Activated B cell treated with CpG ODN at 0.5 μM for 24 hours (primary cell): ENCODE data around the gene KEAP1. TPM values are rescaled to one million over a fixed set of nuclear protein-coding genes. Genes with fewer than 3 reads are reported as not detected.

Source experiments
- ATAC-seq: fragments of 200-7000 bp; cut with Tn5 transposase; one replicate; pipeline ENCODE4 v1.10.0; 2021; ENCODE audit warnings: low read depth, mild to moderate bottlenecking, moderate library complexity
- CTCF ChIA-PET: fragments of 350-600 bp; sonication (Branson Sonifier 250); formaldehyde crosslinking; loops from one replicate; lab custom pipeline; 2021; ENCODE audit warnings: antibody characterized with exemption; lab: Charles Lee
- POLR2A ChIA-PET: fragments of 350-600 bp; sonication (Branson Sonifier 250); formaldehyde crosslinking; loops from one replicate; lab custom pipeline; 2021; ENCODE audit warnings: antibody characterized with exemption; lab: Charles Lee
- DNase-seq: peaks from one replicate; pipeline ENCODE4 v3.0.0; 2022
- H3K27ac Mint-ChIP-seq: one replicate; pipeline ENCODE4 v1.8.0; 2020; ENCODE audit warnings: mixed read lengths
- H3K27me3 Mint-ChIP-seq: one replicate; pipeline ENCODE4 v1.8.0; 2021; ENCODE audit warnings: mixed read lengths
- H3K36me3 Mint-ChIP-seq: one replicate; pipeline ENCODE4 v1.8.0; 2021; ENCODE audit warnings: low read depth, mixed read lengths
- H3K4me1 Mint-ChIP-seq: one replicate; pipeline ENCODE4 v1.8.0; 2021; ENCODE audit warnings: mixed read lengths
- H3K4me3 Mint-ChIP-seq: one replicate; pipeline ENCODE4 v1.8.0; 2020; ENCODE audit warnings: mild to moderate bottlenecking, mixed read lengths
- H3K9me3 Mint-ChIP-seq: one replicate; pipeline ENCODE4 v1.8.0; 2020; ENCODE audit warnings: mixed read lengths
- CTCF ChIP-seq: fragments of 200-600 bp; IDR thresholded peaks from one replicate; pipeline ENCODE4 v1.8.0; 2022; ENCODE audit warnings: antibody characterized with exemption, mild to moderate bottlenecking
- intact Hi-C: fragments of 100-400 bp; cut with micrococcal nuclease; formaldehyde crosslinking; loops from one replicate; pipeline ENCODE4 v1.15.1; 2024
- total RNA-seq: library from RNA; stranded (reverse); gene quantifications from 2 replicates; pipeline ENCODE4 v1.2.3, GENCODE V29; 2022

KEAP1 gene
- total RNA-seq, 1 donor from 2014 or later = 38.9 TPM

GRCh38 chr19:10450853-10451609 is 52.1 kb downstream of the KEAP1 start:
- ChIA-PET POLR2A (no interaction called here), CTCF (interaction anchor here (1.4 kb wide), 1 partner anchor 48 kb away, joined by 3 read pairs; the partner anchor contains the start of gene CDC37)
- no peak for DNase-seq
- intact Hi-C loops = no loop called here
- no peak for TF ChIP-seq CTCF
- no peaks in the 10 kb centered on the region for H3K36me3 Mint-ChIP-seq
- H3K27me3 Mint-ChIP-seq = no peaks in the 10 kb centered on the region
- H3K4me1 Mint-ChIP-seq = peaks cover 6% of the 10 kb centered on the region
- H3K4me3 Mint-ChIP-seq = no peak overlapping the region
- H3K9me3 Mint-ChIP-seq = no peaks in the 10 kb centered on the region
- ATAC-seq = no peak
- H3K27ac Mint-ChIP-seq = no peak overlapping the region

- ATAC-seq (no peak), DNase-seq (no peak)
- POLR2A ChIA-PET = no interaction called here
- Mint-ChIP-seq H3K27ac (no peak overlapping the region), H3K36me3 (no peaks in the 10 kb centered on the region), H3K4me1 (peaks cover 7% of the 10 kb centered on the region), H3K9me3 (no peaks in the 10 kb centered on the region), H3K27me3 (no peaks in the 10 kb centered on the region), H3K4me3 (no peak overlapping the region)
- no peak for TF ChIP-seq CTCF
- CTCF ChIA-PET = interaction anchor here (0.6 to 1.4 kb wide), 2 partner anchors 16 to 47 kb away, joined by 3 read pairs; partner anchors contain the start of gene CDC37
- intact Hi-C loops = no loop called here
Observed at GRCh38 chr19:10450191-10450852, 52.8 kb downstream of the KEAP1 start.

GRCh38 chr19:10449037-10449436 is 54.1 kb downstream of the KEAP1 start:
- no peak overlapping the region for H3K27ac Mint-ChIP-seq
- peaks cover 7% of the 10 kb centered on the region for H3K4me1 Mint-ChIP-seq
- ChIA-PET CTCF (no interaction called here), POLR2A (no interaction called here)
- DNase-seq (no peak), ATAC-seq (no peak)
- no peaks in the 10 kb centered on the region for H3K9me3 Mint-ChIP-seq
- intact Hi-C loops = no loop called here
- H3K4me3 Mint-ChIP-seq = no peak overlapping the region
- H3K27me3 Mint-ChIP-seq = no peaks in the 10 kb centered on the region
- H3K36me3 Mint-ChIP-seq = no peaks in the 10 kb centered on the region
- TF ChIP-seq CTCF = no peak

GRCh38 chr19:10442698-10443097 is 60.5 kb downstream of the KEAP1 start:
- ATAC-seq = no peak
- TF ChIP-seq CTCF = no peak
- Mint-ChIP-seq H3K9me3 (no peaks in the 10 kb centered on the region), H3K27ac (no peak overlapping the region), H3K4me1 (peaks cover 5% of the 10 kb centered on the region), H3K4me3 (no peak overlapping the region), H3K27me3 (no peaks in the 10 kb centered on the region), H3K36me3 (no peaks in the 10 kb centered on the region)
- DNase-seq = no peak
- ChIA-PET CTCF (no interaction called here), POLR2A (no interaction called here)
- intact Hi-C loops = no loop called here

- no peak for TF ChIP-seq CTCF
- ATAC-seq (no peak), DNase-seq (no peak)
- no peak overlapping the region for H3K4me3 Mint-ChIP-seq
- no peaks in the 10 kb centered on the region for H3K36me3 Mint-ChIP-seq
- H3K9me3 Mint-ChIP-seq = no peaks in the 10 kb centered on the region
- no peak overlapping the region for H3K27ac Mint-ChIP-seq
- POLR2A ChIA-PET = no interaction called here
- H3K27me3 Mint-ChIP-seq = no peaks in the 10 kb centered on the region
- intact Hi-C loops = no loop called here
- peaks cover 6% of the 10 kb centered on the region for H3K4me1 Mint-ChIP-seq
- CTCF ChIA-PET = interaction anchor here (0.7 to 1.3 kb wide), 2 partner anchors 48 to 1057 kb away, joined by 3 read pairs; no protein-coding TSS in a partner anchor
Observed at GRCh38 chr19:10439588-10439987, 63.6 kb downstream of the KEAP1 start.
